K562 (cell line): ENCODE data around the gene ALX3. TPM values are rescaled to one million over a fixed set of nuclear protein-coding genes. Genes with fewer than 3 reads are reported as not detected.

Source experiments
- FOS ChIP-seq: IDR thresholded peaks from 3 replicates; pipeline ENCODE4 v1.6.1; 2011; ENCODE audit not compliant: insufficient read length; ENCODE audit errors: extremely low read depth
- FOXP4 ChIP-seq: sonication (generic); formaldehyde crosslinking; IDR thresholded peaks from 2 replicates; pipeline ENCODE4 v1.8.0; 2022; ENCODE audit warnings: mild to moderate bottlenecking, missing genetic modification reagents, borderline replicate concordance
- HMBOX1 ChIP-seq: sonication (generic); IDR thresholded peaks from 2 replicates; pipeline ENCODE4 v1.6.1; 2016
- NR2C2 ChIP-seq, 2 experiments: fragments of 200-800 bp in 1 of 2; sonication (Bioruptor generic) in 1 of 2; sonication (generic) in 1 of 2; formaldehyde crosslinking in 1 of 2; IDR thresholded peaks; 2 replicates each; pipeline versions ENCODE4 v1.6.1 to v1.8.0; 2016 to 2022; ENCODE audit warnings: mild to moderate bottlenecking in 1 of 2, missing compliant biosample characterization in 1 of 2, missing genetic modification characterization in 1 of 2, missing genetic modification reagents in 1 of 2
- PRPF4 ChIP-seq: fragments of 200-400 bp; formaldehyde crosslinking; IDR thresholded peaks from one replicate; pipeline ENCODE4 v1.6.1; 2017; ENCODE audit warnings: low read length, low read depth, mild to moderate bottlenecking; ENCODE audit not compliant: insufficient read depth, poor library complexity, severe bottlenecking
- STAT6 ChIP-seq: sonication (generic); formaldehyde crosslinking; IDR thresholded peaks from 2 replicates; pipeline ENCODE4 v1.8.1; 2023; ENCODE audit warnings: mild to moderate bottlenecking, missing genetic modification reagents
- ZNF12 ChIP-seq: sonication (generic); formaldehyde crosslinking; IDR thresholded peaks from 2 replicates; pipeline ENCODE4 v1.4.0; 2020; ENCODE audit warnings: mild to moderate bottlenecking, missing genetic modification reagents
- ZNF518B ChIP-seq: fragments of 250-450 bp; sonication (Bioruptor Pico); IDR thresholded peaks from 2 replicates; pipeline ENCODE4 v1.5.0; 2021; ENCODE audit warnings: mild to moderate bottlenecking, moderate library complexity
- ZNF583 ChIP-seq: fragments of 250-450 bp; sonication (Bioruptor Pico); IDR thresholded peaks from 2 replicates; pipeline ENCODE4 v1.4.0; 2020
- ZNF639 ChIP-seq, 2 experiments: fragments of 200-800 bp in 1 of 2; sonication (Bioruptor generic) in 1 of 2; sonication (generic) in 1 of 2; formaldehyde crosslinking in 1 of 2; IDR thresholded peaks in 1 of 2; conservative IDR thresholded peaks in 1 of 2; 2 replicates each; pipeline versions ENCODE4 v1.5.0 to v1.6.1; 2016 to 2020; ENCODE audit warnings: missing compliant biosample characterization in 1 of 2, missing genetic modification characterization in 1 of 2, missing genetic modification reagents in 1 of 2
- ZSCAN29 ChIP-seq: fragments of 450-650 bp; IDR thresholded peaks from 2 replicates; pipeline ENCODE4 v1.6.1; 2017
- polyA plus RNA-seq, 8 experiments: library from polyadenylated mRNA; depleted of rRNA in 4 of 8; stranded (reverse) in 5 of 8; unstranded in 3 of 8; fragments of >200 nt; fragmentation: Nextera tagmentation in 2 of 8; fragmentation: Illumina TruSeq in 1 of 8; extraction: Ambion mirVana in 2 of 8; extraction: Trizol in 1 of 8; gene quantifications; 2 replicates each; pipeline versions ENCODE4 v1.2.1 to v1.2.3, GENCODE V29; 2011 to 2014; ENCODE audit warnings: inconsistent platforms in 1 of 8, missing spikeins in 1 of 8
- total RNA-seq, 7 experiments: library from RNA; depleted of rRNA in 6 of 7; stranded (reverse); fragments of >200 nt in 6 of 7; fragmentation: Illumina TruSeq in 2 of 7; extraction: Trizol in 2 of 7; gene quantifications; 2 replicates each; pipeline versions ENCODE4 v1.2.1 to v1.2.3, GENCODE V29; 2011 to 2021; ENCODE audit warnings: low replicate concordance in 1 of 7

Gene ALX3
- total and polyA plus RNA-seq, 9 of the 15 experiments (the other 6 are each of a cell fraction or from before 2014, with no cell fraction given) = not detected

GRCh38 chr1:110035236-110035752 lies 35.2 kb downstream of the ALX3 start (continued):
- TF ChIP-seq ZNF518B (CRISPR knock-in tag) = no peak
- no peak for TF ChIP-seq ZNF12 (CRISPR knock-in tag)
- TF ChIP-seq FOS = no peak
- no peak for TF ChIP-seq STAT6 (CRISPR knock-in tag)
- no peak for TF ChIP-seq PRPF4
- TF ChIP-seq HMBOX1 = peak; percentile 52; the same call in 1 of the 2 replicates
- TF ChIP-seq FOXP4 = peak; percentile 56; the same call in 1 of the 2 replicates
- no peak for TF ChIP-seq ZNF639 (CRISPR knock-in tag; conservative IDR thresholded peaks at IDR 0.05 in 1 of 2, IDR thresholded peaks at IDR 0.05 in 1 of 2)
- 0 out of 2 replicates have a peak, but pooled peaks have one; percentile 2 for TF ChIP-seq ZNF583 (CRISPR knock-in tag)
- no peak for TF ChIP-seq ZSCAN29
- 0 out of 2 replicates have a peak, but pooled peaks have one; percentile 57 for TF ChIP-seq NR2C2 (CRISPR knock-in tag; IDR thresholded peaks at IDR 0.05)
- no peak for TF ChIP-seq NR2C2 (tag; IDR thresholded peaks at IDR 0.05)
